NCI-H510A (cell line): ENCODE results near the gene MUC5AC.
"Not testable (repeated sequence)": the region's sequence is repeated elsewhere in the genome, so short reads cannot be mapped to it uniquely, and the experiment has no call there.

ENCODE experiments used
- DNase-seq: peaks from one replicate; lab custom pipeline; 2025; lab: John Stamatoyannopoulos, UW

The MUC5AC gene

DNA sequence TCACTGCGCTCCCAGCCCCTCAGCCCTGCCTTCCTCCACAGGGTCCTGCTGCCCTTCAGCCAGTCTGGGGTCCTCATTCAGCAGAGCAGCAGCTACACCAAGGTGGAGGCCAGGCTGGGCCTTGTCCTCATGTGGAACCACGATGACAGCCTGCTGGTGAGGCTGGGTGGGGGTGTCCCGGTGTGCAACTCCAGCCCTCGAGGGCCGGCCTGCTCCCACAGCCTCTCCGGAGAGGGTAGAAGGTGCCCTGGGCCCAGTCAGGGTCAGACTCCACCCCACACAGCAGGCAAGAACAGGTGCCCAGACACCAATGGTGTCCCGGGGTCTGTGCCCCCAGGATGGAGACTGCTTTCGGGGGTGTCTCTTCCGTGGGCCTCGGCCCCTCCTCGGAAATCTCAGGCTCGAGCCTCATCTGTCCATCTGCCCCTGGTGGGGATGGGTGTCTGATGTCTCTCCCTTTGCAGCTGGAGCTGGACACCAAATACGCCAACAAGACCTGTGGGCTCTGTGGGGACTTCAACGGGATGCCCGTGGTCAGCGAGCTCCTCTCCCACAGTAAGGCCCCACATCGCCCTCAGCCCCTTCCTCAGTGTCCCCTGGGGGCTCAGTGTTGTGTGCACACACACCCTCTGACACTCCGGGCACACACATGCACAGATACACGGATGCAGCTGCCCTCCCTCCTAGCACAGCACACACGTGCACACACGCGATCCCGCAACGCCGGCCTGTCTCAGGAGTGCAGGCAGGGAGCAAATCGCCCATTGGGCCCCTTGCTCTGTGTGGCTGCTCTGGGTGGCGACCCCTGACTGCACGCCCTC is 4.9 kb downstream of the MUC5AC start:
- no peak for DNase-seq

DNA sequence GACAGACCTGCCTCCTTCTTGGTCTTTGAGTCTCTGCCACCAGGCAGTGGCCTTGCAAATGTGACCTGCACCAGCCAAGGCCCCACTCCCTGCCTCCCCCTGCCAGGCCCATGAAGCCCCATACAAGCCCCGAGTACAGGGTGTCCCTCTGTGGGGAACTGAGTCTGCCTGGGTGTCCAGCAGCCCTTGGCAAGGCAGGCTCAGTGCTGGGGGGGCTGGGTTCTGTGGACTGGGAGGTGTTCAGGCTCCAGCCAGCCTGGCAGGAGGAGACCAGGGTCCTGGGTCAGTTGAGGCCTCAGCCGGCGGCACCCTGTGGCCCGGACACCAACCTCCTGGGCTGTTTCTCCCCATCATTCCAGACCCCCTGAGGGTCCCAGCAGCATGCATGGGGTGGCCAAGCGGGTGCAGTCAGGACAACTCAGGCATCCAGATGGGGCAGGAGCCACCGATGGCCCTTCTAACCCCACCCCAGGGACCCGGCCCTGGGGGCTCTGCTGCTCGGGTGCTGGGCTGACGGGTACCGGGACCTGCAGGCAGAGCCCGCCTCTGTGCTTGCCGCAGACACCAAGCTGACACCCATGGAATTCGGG is 5.7 kb downstream of the MUC5AC start:
- no peak for DNase-seq

DNA sequence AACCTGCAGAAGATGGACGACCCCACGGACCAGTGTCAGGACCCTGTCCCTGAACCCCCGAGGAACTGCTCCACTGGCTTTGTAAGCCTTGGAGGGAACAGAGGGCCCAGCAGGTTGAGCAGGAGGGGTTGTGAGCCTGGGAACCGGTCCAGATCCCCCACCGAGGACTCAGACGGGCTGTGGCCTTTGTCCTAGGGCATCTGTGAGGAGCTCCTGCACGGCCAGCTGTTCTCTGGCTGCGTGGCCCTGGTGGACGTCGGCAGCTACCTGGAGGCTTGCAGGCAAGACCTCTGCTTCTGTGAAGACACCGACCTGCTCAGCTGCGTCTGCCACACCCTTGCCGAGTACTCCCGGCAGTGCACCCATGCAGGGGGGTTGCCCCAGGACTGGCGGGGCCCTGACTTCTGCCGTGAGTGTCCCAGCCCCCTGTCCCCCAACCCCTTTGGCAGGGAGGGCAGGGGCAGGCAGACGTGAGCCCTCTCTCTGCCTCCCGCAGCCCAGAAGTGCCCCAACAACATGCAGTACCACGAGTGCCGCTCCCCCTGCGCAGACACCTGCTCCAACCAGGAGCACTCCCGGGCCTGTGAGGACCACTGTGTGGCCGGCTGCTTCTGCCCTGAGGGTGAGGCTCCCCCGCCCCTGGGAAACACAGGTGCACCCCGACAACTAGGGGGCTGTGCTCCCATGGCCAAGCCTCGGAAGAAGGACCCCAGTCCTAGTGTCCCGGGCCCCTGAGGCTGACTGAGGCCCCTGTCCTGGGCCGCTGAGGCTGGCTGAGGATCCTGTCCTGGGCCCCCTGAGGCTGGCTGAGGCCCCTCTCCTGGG is 6.4 kb downstream of the MUC5AC start:
- no peak for DNase-seq

DNA sequence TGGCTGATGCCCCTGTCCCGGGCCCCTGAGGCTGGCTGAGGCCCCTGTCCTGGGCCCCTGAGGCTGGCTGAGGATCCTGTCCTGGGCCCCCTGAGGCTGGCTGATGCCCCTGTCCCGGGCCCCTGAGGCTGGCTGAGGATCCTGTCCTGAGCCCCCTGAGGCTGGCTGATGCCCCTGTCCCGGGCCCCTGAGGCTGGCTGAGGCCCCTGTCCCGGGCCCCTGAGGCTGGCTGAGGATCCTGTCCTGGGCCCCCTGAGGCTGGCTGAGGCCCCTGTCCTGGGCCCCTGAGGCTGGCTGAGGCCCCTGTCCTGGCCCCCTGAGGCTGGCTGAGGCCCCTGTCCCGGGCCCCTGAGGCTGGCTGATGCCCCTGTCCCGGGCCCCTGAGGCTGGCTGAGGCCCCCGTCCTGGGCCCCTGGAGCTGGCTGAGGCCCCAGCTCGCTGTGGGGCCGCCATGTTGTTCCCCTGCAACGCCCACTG is 7.1 kb downstream of the MUC5AC start:
- DNase-seq: not testable (repeated sequence)

DNA sequence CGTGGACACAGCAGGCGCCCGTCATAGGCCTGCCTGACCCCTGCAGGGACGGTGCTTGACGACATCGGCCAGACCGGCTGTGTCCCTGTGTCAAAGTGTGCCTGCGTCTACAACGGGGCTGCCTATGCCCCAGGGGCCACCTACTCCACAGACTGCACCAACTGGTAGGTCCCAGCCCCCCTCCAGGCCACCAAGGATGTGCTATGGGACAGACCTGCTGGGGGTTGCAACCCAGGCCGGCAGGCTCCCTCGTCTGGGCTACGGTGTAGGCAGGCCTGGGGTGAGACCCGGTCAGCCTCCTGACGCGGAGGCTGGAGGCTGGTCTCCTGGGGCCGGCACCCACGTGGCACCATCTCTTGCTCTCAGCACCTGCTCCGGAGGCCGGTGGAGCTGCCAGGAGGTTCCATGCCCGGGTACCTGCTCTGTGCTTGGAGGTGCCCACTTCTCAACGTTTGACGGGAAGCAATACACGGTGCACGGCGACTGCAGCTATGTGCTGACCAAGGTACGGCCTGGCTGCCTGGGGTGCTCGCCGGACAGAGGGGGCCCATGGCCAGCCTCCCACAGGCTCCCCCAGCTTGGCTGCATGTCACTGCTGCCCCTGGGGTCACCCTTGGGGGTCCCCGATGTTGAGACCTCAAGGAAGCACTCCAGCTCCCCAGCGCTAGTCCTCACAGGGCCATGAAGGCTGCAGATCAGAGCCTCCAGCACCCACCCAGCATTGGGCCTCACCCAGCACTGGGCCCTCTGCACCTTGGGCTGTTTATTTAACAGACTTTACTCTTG is 7.7 kb downstream of the MUC5AC start:
- no peak for DNase-seq

DNA sequence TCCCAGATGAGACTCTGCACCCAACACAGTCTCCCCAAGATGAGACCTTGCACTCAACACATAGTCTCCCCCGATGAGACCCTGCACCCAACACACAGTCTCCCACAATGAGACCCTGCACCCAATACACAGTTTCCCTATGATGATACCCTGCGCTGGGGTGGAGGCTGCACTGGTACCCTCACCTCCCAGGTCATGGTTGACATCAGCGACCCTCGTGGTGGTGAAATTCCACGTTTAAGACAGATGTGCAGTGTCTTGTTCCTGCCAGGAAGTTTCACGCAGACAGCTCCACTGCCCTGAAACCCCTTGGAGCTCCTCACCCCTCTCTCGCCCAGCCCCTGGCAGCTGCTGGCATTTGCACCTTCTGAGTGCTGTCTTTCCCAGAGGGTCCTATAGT is 9.5 kb downstream of the MUC5AC start:
- DNase-seq: no peak

DNA sequence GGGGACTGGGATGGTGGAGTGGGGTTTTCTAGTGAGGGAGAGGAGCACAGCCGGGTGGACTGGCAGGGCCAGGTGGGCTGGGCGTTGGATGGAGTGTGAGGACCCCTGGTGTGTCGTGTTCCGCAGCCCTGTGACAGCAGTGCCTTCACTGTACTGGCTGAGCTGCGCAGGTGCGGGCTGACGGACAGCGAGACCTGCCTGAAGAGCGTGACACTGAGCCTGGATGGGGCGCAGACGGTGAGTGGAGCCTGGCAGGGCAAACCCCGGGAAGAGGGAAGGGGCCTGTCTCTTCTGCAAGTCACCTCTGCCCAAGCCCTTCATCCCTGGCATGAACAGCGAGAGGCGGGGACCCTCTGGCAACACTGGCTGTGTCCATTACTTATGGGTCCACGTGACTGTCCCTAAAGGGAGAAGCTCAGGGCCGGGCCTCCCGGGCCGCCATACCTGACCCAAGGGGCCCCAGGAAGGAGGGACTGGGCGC is 10.0 kb downstream of the MUC5AC start:
- DNase-seq: no peak

DNA sequence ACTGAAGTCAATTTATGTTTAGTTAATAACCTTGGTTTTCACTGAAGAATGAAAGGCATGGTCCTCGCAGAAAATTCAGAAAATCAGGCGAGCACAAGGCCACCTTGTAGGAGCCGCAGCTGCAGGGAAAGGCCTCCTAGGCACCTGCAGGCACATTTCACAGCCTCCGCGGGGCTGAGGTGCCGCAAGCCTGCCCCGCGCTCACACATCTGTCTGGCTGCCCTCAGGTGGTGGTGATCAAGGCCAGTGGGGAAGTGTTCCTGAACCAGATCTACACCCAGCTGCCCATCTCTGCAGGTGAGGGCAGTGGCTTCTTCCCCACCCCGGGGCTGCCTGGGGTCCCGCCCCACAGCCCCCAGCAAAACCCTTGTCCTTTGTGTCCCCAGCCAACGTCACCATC is 10.5 kb downstream of the MUC5AC start:
- no peak for DNase-seq

DNA sequence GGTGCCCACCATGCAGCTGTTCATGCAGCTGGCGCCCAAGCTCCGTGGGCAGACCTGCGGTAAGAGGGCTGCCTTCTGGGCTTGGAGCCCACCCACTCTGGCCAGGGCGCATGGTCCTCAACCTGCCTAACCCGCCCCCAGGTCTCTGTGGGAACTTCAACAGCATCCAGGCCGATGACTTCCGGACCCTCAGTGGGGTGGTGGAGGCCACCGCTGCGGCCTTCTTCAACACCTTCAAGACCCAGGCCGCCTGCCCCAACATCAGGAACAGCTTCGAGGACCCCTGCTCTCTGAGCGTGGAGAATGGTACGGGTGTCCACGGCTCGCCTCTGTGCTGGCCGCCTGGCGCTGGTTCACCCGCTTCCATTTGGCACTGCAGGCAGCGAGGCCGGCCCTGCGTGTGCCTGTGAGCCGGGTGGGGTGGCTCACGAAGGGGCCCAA is 11.0 kb downstream of the MUC5AC start:
- no peak for DNase-seq

DNA sequence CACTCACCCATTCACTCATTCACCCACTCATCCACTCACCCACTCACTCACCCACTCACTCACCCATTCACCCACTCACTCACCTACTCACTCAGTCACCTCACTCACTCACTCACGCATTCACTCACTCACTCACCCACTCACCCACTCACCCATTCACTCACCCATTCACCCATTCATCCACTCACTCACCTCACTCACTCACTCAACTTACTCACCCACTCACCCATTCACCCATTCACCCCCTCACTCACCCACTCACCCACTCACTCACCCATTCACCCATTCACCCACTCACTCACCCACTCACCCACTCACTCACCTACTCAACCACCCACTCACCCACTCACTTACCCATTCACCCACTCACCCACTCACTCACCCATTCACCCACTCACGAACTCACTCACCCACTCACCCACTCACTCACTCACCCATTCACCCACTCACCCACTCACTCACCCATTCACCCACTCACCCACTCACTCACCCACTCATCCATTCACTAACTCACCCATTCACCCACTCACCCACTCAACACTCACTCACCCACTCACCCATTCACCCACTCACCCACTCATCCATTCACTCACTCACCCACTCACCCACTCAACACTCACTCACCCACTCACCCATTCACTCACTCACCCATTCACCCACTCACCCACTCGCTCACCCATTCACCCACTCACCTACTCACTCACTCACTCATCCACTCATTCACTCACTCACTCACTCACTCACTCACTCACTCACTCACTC is 13.7 kb downstream of the MUC5AC start:
- no peak for DNase-seq

DNA sequence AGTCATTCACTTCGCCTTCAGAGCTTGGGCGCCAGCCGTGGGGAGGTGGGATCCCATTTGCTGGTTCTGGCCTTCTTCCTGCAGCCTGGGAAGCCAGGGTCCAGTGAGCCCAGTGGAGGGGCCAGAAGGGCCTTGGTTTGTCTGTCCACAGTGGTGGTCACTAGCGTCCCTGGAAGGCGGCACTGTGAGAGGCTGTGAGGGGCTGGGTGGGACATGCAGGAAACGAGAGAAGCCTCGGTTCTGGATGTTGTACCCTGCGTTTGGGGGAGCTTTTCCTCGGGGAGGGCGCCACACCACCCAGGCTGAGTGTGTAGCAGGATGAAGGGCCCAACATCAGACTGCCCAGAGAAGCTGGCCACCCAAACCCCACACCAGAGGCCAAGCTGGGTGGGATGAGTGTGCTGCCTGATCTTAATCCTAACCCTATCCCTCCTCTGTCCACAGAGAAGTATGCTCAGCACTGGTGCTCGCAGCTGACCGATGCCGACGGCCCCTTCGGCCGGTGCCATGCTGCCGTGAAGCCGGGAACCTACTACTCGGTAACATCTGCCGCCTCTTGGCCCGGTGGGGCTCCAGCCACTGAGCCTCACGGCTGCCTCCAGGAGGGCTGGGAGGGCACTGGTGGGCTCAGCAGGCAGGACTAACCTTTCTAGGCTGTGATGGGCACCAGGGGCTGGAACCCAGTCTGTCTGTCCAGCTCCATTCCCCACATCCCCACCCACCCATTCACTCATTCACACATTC is 14.4 kb downstream of the MUC5AC start:
- DNase-seq: no peak

DNA sequence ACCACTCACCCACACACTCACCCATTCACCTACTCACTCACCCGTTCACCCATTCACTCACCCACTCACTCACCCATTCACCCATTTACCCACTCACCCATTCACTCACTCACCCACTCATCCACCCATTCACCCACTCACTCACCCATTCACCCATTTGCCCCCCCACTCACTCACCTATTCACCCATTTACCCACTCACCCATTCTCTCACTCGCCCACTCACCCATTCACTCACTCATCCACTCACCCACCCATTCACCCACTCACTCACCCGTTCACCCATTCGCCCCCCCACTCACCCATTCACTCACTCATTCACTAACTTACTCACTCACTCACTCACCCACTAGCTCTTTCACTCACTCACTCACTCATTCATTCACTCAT is 15.0 kb downstream of the MUC5AC start:
- no peak for DNase-seq

DNA sequence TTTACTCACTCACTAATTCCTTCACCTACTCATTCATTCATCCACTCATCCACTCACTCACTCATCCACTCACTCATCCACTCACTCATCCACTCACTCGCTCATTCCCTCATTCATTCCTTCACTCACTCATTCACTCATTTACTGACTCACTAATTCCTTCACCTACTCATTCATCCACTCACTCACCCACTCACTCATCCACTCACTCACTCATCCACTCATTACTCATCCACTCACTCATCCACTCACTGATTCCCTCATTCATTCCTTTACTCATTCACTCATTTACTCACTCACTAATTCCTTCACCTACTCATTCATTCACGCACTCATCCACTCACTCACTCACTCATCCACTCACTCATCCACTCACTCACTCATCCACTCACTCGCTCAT is 15.6 kb downstream of the MUC5AC start:
- not testable (repeated sequence) for DNase-seq

DNA sequence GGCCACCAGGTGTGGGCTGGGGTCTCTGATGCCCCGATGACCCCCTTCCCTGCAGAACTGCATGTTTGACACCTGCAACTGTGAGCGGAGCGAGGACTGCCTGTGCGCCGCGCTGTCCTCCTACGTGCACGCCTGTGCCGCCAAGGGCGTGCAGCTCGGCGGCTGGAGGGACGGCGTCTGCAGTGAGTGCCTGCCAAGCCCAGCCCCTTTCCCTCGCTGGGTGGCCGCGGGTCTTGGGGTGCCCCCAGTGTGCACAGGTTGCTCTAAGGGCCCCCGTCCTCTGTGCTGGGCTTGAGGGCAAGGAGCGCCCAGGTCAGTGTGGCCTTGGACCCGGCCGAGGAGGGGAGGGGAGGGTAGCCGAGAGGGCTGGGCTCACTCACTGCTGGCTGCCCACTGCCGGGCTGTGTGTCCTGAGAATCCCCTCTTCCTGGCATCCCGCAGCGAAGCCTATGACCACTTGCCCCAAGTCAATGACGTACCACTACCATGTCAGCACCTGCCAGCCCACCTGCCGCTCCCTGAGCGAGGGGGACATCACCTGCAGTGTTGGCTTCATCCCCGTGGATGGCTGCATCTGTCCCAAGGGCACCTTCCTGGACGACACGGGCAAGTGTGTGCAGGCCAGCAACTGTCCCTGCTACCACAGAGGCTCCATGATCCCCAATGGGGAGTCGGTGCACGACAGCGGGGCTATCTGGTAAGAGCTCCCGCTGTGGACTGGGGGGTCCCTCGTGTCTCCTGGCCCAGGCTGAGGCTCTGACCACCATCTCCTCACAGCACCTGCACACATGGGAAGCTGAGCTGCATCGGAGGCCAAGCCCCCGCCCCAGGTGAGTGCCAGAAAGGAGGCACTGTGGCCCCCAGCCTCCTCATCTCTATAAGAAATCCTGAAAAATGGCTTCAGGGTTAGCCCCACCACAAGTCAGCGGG is 17.0 kb downstream of the MUC5AC start:
- DNase-seq: no peak

DNA sequence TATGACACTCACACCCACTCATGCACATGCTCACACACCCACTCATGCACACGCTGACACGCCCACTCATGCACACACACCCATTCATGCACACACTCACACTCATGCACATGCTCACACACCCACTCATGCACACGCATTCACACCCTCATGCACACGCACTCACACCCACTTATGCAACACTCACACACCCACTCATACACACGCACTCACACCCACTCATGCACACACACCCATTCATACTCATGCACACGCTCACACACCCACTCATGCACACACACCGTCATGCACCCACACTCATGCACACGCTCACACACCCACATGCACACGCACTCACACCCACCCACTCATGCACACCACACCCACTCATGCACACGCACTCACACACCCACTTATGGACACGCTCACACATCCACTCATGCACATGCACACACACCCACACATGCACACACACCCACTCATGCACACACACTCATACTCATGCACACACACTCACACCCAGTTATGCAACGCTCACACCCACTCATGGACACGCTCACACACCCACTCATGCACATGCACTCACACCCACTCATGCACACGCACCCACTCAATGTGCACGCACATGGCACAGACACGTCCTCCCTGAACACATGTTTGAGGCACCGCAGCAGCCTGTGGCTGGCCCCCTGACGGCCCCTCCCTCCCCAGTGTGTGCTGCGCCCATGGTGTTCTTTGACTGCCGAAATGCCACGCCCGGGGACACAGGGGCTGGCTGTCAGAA is 17.9 kb downstream of the MUC5AC start:
- DNase-seq: no peak

DNA sequence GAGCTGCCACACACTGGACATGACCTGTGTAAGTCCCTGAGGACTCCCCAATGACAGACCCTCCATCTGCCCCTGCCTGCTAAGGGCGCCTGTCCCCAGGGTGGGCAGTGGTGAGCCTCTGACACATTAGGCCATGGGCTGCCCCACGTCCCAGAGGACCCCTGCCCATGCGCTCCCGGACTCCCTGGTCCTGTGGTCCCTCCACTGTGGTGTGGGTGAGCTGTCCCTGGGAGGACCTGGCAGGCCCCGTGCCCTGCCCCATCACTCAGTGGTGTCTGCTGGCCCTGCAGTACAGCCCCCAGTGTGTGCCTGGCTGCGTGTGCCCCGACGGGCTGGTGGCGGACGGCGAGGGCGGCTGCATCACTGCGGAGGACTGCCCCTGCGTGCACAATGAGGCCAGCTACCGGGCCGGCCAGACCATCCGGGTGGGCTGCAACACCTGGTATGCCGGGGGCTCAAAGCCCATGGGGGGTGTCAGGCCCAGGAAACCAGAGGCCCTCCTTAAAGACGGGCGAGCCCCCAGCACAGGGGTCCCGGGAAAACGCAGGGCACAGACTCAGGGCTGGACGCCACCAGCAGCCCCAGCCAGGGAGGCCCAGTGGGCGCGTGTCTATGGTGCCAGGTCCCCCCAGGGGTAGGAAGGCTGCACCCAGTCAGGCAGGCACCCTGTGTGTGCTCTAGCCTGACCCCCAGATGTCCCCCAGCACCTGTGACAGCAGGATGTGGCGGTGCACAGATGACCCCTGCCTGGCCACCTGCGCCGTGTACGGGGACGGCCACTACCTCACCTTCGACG is 18.7 kb downstream of the MUC5AC start:
- no peak for DNase-seq

DNA sequence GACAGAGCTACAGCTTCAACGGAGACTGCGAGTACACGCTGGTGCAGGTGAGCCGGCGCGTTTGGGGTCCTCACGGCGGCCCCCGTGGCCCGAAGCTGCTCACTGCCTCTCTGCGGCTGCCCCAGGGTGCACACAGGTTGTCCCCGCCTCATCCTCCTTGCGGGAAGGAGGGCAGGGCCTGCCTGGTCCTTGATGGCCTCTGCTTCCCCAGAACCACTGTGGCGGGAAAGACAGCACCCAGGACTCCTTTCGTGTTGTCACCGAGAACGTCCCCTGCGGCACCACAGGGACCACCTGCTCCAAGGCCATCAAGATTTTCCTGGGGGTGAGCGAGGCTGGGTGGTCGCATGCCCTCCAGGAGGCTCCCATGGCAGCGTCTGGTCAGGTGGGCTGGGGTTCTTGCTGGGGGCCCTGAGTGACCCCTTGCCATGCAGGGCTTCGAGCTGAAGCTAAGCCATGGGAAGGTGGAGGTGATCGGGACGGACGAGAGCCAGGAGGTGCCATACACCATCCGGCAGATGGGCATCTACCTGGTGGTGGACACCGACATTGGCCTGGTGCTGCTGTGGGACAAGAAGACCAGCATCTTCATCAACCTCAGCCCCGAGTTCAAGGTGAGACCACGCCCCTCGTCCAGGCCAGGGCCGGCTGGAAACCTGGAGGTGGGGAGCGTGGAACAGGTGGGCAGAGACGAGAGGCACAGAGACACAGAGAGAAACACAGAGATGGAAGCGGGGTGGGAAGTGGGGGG is 19.4 kb downstream of the MUC5AC start:
- DNase-seq: no peak
